Fibroblast of lung (primary cell): Measurements from ENCODE around the gene HTR3D. TPM values are rescaled to one million over a fixed set of nuclear protein-coding genes. Genes with fewer than 3 reads are reported as not detected.
"Not testable (repeated sequence)": the region's sequence is repeated elsewhere in the genome, so short reads cannot be mapped to it uniquely, and the experiment has no call there.

Experiments
- DNase-seq, 2 donors: peaks; one replicate each; pipeline versions ENCODE4 v3.0.0 to v3.0.0-alpha.2; 2010; ENCODE audit warnings: low read depth in 2 of 2
- H2AFZ ChIP-seq: 2 replicates; pipeline ENCODE4 v1.5.1; 2012; ENCODE audit warnings: low read length, control low read depth, inconsistent platforms
- H3K27ac ChIP-seq: 2 replicates; pipeline ENCODE4 v1.5.1; 2011; ENCODE audit warnings: low read length, control low read depth; ENCODE audit not compliant: insufficient read depth
- H3K27me3 ChIP-seq: 2 replicates; pipeline ENCODE4 v1.5.1; 2011; ENCODE audit warnings: mild to moderate bottlenecking, low read length; ENCODE audit not compliant: control insufficient read depth, insufficient read depth
- H3K36me3 ChIP-seq: 2 replicates; pipeline ENCODE4 v1.5.1; 2011; ENCODE audit warnings: low read length; ENCODE audit not compliant: control insufficient read depth, insufficient read depth
- H3K4me1 ChIP-seq: 2 replicates; pipeline ENCODE4 v1.5.1; 2011; ENCODE audit warnings: low read length; ENCODE audit not compliant: control insufficient read depth, insufficient read depth; ENCODE audit errors: extremely low read depth
- H3K4me2 ChIP-seq: 2 replicates; pipeline ENCODE4 v1.5.1; 2011; ENCODE audit warnings: low read length, control low read depth; ENCODE audit not compliant: insufficient read depth; ENCODE audit errors: extremely low read depth
- H3K4me3 ChIP-seq, 4 experiments: fragments of 200-600 bp in 1 of 4; sonication (generic) in 1 of 4; replicated peaks in 1 of 4; 2 replicates each; pipeline ENCODE4 v1.5.1; 2011 to 2016; ENCODE audit warnings: low read length in 4 of 4, low read depth in 3 of 4, mild to moderate bottlenecking in 3 of 4, control low read depth in 2 of 4, inconsistent platforms in 1 of 4, mixed read lengths in 1 of 4; ENCODE audit not compliant: insufficient read depth in 1 of 4; ENCODE audit errors: control extremely low read depth in 1 of 4
- H3K79me2 ChIP-seq: 2 replicates; pipeline ENCODE4 v1.5.1; 2012; ENCODE audit warnings: mild to moderate bottlenecking, low read length, inconsistent platforms; ENCODE audit not compliant: control insufficient read depth, insufficient read depth
- H3K9ac ChIP-seq: 2 replicates; pipeline ENCODE4 v1.5.1; 2011; ENCODE audit warnings: mild to moderate bottlenecking, low read length, control low read depth; ENCODE audit not compliant: insufficient read depth
- H3K9me3 ChIP-seq: 2 replicates; pipeline ENCODE4 v1.5.1; 2012; ENCODE audit warnings: low read depth, low read length; ENCODE audit not compliant: control insufficient read depth, insufficient read depth
- H4K20me1 ChIP-seq: 2 replicates; pipeline ENCODE4 v1.5.1; 2011; ENCODE audit warnings: low read length; ENCODE audit not compliant: control insufficient read depth, insufficient read depth; ENCODE audit errors: extremely low read depth
- CTCF ChIP-seq, 2 donors: IDR thresholded peaks in 1 of 2; conservative IDR thresholded peaks in 1 of 2; 1 replicate in 1 of 2; 2 replicates in 1 of 2; pipeline ENCODE4 v1.5.1; 2011 to 2012; ENCODE audit warnings: low read length in 2 of 2, control low read depth in 1 of 2, inconsistent platforms in 1 of 2, low read depth in 1 of 2, mild to moderate bottlenecking in 1 of 2
- EZH2 ChIP-seq: IDR thresholded peaks from 2 replicates; pipeline ENCODE4 v1.5.1; 2012; ENCODE audit warnings: low read length, control low read depth, mild to moderate bottlenecking; ENCODE audit errors: missing control alignments
- polyA plus RNA-seq, 2 donors: library from polyadenylated mRNA; depleted of rRNA in 1 of 2; stranded (reverse) in 1 of 2; unstranded in 1 of 2; fragments of >200 nt; gene quantifications; 2 replicates each; pipeline ENCODE4 v1.2.1, GENCODE V29; 2011 to 2012; ENCODE audit warnings: missing spikeins in 1 of 2
- total RNA-seq: library from RNA; depleted of rRNA; stranded (reverse); fragments of >200 nt; gene quantifications from 2 replicates; pipeline ENCODE4 v1.2.1, GENCODE V29; 2014

The HTR3D gene
- total and polyA plus RNA-seq, 2 donors (not counting 1 experiment from before 2014, with no cell fraction given): not detected

GRCh38 chr3:184029443-184029842, 2.1 kb upstream of the HTR3D start:
- no peaks in the 10 kb centered on the region for H4K20me1 ChIP-seq
- H3K36me3 ChIP-seq: no peaks in the 10 kb centered on the region
- H3K9ac ChIP-seq: no peak overlapping the region
- H3K4me1 ChIP-seq: no peaks in the 10 kb centered on the region
- DNase-seq: peak in 1 of 2 donors; percentile 7
- no peak overlapping the region for H3K27ac ChIP-seq
- no peaks in the 10 kb centered on the region for H3K79me2 ChIP-seq
- no peak overlapping the region for H2AFZ ChIP-seq
- H3K4me2 ChIP-seq: no peak overlapping the region
- TF ChIP-seq EZH2 (no peak), CTCF (conservative IDR thresholded peaks at IDR 0.05 in 1 of 2, IDR thresholded peaks at IDR 0.05 in 1 of 2; ENCODE audit: low read depth in 1 of 2, low read length in 2 of 2) (no peak)
- H3K9me3 ChIP-seq: no peaks in the 10 kb centered on the region
- H3K4me3 ChIP-seq: no peak overlapping the region
- H3K27me3 ChIP-seq: peaks cover 4% of the 10 kb centered on the region

GRCh38 chr3:184030536-184030935, 1.0 kb upstream of the HTR3D start:
- no peak for DNase-seq
- no peak overlapping the region for H3K27ac ChIP-seq
- H2AFZ ChIP-seq: no peak overlapping the region
- H3K9ac ChIP-seq: no peak overlapping the region
- H3K27me3 ChIP-seq: peaks cover 4% of the 10 kb centered on the region
- no peaks in the 10 kb centered on the region for H3K36me3 ChIP-seq
- no peaks in the 10 kb centered on the region for H3K9me3 ChIP-seq
- H3K79me2 ChIP-seq: no peaks in the 10 kb centered on the region
- H3K4me2 ChIP-seq: no peak overlapping the region
- no peaks in the 10 kb centered on the region for H4K20me1 ChIP-seq
- H3K4me1 ChIP-seq: no peaks in the 10 kb centered on the region
- TF ChIP-seq CTCF (conservative IDR thresholded peaks at IDR 0.05 in 1 of 2, IDR thresholded peaks at IDR 0.05 in 1 of 2; ENCODE audit: low read depth in 1 of 2, low read length in 2 of 2): no peak
- TF ChIP-seq EZH2: no peak
- no peak overlapping the region for H3K4me3 ChIP-seq

- Histone ChIP-seq H3K36me3 (no peaks in the 10 kb centered on the region), H3K27me3 (no peaks in the 10 kb centered on the region), H3K4me1 (no peaks in the 10 kb centered on the region), H3K79me2 (no peaks in the 10 kb centered on the region), H3K4me3 (no peak overlapping the region), H4K20me1 (no peaks in the 10 kb centered on the region), H3K27ac (no peak overlapping the region), H3K4me2 (no peak overlapping the region), H3K9me3 (no peaks in the 10 kb centered on the region), H2AFZ (no peak overlapping the region), H3K9ac (no peak overlapping the region)
- DNase-seq: no peak
- no peak for TF ChIP-seq EZH2
- TF ChIP-seq CTCF (conservative IDR thresholded peaks at IDR 0.05 in 1 of 2, IDR thresholded peaks at IDR 0.05 in 1 of 2; ENCODE audit: low read depth in 1 of 2, low read length in 2 of 2): no peak
These were observed 6.3 kb downstream of the HTR3D start for GRCh38 chr3:184037816-184038215.

GRCh38 chr3:184038307-184038706, 6.8 kb downstream of the HTR3D start:
- not testable (repeated sequence) for H3K36me3 ChIP-seq, H3K4me3 ChIP-seq, H3K9ac ChIP-seq, H3K27me3 ChIP-seq, H3K4me1 ChIP-seq, DNase-seq, H2AFZ ChIP-seq, H3K27ac ChIP-seq, H3K4me2 ChIP-seq, H3K9me3 ChIP-seq, H3K79me2 ChIP-seq, H4K20me1 ChIP-seq
